Prostate gland (tissue), 2 donors: ENCODE measurements around the gene VPS13A. TPM values are rescaled to one million over a fixed set of nuclear protein-coding genes. Genes with fewer than 3 reads are reported as not detected.
A peak's percentile ranks its signal among the peaks of the same experiment; 100 is the strongest.

Source experiments
- DNase-seq: peaks from one replicate; pipeline ENCODE4 v3.0.0-alpha.2; 2019; ENCODE audit warnings: low spot score
- H3K27ac ChIP-seq, 2 donors: fragments of 200-600 bp; sonication (generic); 2 replicates each; pipeline ENCODE4 v1.5.1; 2017 to 2019
- H3K27me3 ChIP-seq: fragments of 200-600 bp; sonication (generic); replicated peaks from 2 replicates; pipeline ENCODE4 v1.5.1; 2019; ENCODE audit not compliant: insufficient read depth
- H3K36me3 ChIP-seq, 2 donors: fragments of 200-600 bp; sonication (generic); 1 replicate in 1 of 2; 2 replicates in 1 of 2; pipeline versions ENCODE4 v1.5.1 to v1.8.1; 2017 to 2019
- H3K4me1 ChIP-seq: fragments of 200-600 bp; sonication (generic); replicated peaks from 2 replicates; pipeline ENCODE4 v1.5.1; 2019
- H3K4me3 ChIP-seq, 2 donors: fragments of 200-600 bp; sonication (generic); 2 replicates each; pipeline ENCODE4 v1.5.1; 2017 to 2019
- H3K9me3 ChIP-seq: fragments of 200-600 bp; sonication (generic); 2 replicates; pipeline ENCODE4 v1.5.1; 2017
- POLR2A ChIP-seq: fragments of 450-650 bp; IDR thresholded peaks from one replicate; pipeline ENCODE4 v1.6.1; 2016; ENCODE audit warnings: antibody characterized with exemption, mild to moderate bottlenecking
- POLR2AphosphoS5 ChIP-seq: sonication (generic); formaldehyde crosslinking; IDR thresholded peaks from one replicate; pipeline ENCODE4 v1.6.1; 2017; ENCODE audit warnings: antibody characterized with exemption
- WGBS: methylation state at CpG from one replicate; pipeline ENCODE4 v1.1.5; 2018; 5-methylcytosine and 5-hydroxymethylcytosine counted together
- intact Hi-C: fragments of 100-400 bp; cut with DNase I; formaldehyde crosslinking; loops from one replicate; pipeline ENCODE4 v1.14.2; 2022
- total RNA-seq, 2 donors: library from RNA; depleted of rRNA; stranded (reverse); fragments of >200 nt; gene quantifications; one replicate each; pipeline ENCODE4 v1.1.0, GENCODE V29; 2016
- TF ChIP-seq, protein P1 (sequence below), 4 experiments: fragments of 200-600 bp in 2 of 4; fragments of 450-650 bp in 2 of 4; sonication (generic) in 2 of 4; IDR thresholded peaks; 1 replicate in 3 of 4; 2 replicates in 1 of 4; pipeline ENCODE4 v1.5.1; 2016 to 2019; ENCODE audit warnings: antibody characterized with exemption in 4 of 4, mild to moderate bottlenecking in 2 of 4, moderate library complexity in 2 of 4

VPS13A gene
- total RNA-seq, 2 donors from 2014 or later: 22.7 to 25.2 TPM

DNA sequence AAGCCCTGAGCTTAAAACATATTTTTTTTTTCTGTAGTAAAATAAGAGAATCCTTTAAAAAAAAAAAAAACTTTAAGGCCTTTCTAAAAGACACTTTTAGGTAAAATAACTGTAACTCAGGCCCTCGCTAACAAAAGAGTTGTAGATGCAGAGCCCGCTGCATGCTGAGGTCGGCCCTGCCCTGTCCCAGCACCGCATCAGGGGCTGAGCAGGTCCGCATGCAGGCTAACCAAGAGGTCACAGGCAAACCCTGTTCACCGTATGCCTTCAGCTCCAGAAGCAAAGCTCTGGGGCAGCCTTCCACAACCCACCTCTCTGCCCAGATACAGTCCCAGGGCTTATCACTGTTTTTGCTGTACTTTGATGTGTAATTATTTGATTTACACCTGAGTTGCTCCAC, 254.7 kb downstream of the VPS13A start:
- WGBS: 92% methylated on average over 6 of the region's 6 CpGs

DNA sequence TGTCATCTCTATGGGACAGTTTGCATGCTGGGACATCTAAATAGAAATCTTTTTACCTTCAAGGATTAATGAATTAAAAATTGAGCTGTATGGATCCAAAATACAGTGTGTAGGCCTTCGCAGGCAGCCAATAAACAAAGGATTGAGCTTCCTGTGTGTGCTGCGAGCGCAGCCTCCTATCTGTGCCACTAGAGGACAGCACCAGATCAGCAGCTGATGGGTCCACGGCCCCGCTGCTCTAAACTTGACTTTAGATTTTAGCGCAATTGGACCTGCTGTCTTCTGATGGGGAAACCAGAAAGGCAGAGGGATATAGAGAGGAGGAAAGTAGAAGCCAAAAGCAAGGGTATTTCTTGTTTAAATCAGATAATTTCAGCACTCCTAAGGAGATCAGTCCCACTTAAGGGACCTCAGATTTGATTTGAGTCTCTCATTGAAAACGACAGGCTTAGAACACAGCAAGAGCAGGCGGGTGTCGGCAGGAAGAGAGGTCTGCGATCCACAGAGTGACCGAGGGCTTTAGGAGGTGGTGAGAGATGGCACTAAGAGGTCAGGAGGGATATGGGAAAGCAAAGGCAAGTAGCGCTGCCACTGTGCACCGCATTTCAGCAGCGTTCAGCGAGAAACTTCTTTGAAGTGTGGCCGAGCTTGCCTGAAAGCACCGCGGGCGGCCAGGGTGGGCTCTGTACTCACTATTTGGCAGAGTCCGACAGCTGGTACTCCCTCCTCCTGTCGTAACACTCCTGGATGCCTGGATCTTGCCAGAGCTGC, 256.5 kb downstream of the VPS13A start:
- H3K36me3 ChIP-seq: no peaks in the 10 kb centered on the region
- intact Hi-C loops: loop anchor here (2.0 to 10.0 kb wide), 4 partner anchors 319 to 688 kb away; no protein-coding TSS in a partner anchor
- H3K4me3 ChIP-seq: no peak overlapping the region
- no peaks in the 10 kb centered on the region for H3K4me1 ChIP-seq
- no peak overlapping the region for H3K27ac ChIP-seq
- H3K9me3 ChIP-seq: no peaks in the 10 kb centered on the region
- TF ChIP-seq POLR2A (no peak), POLR2AphosphoS5 (no peak)
- TF ChIP-seq, protein P1, sequence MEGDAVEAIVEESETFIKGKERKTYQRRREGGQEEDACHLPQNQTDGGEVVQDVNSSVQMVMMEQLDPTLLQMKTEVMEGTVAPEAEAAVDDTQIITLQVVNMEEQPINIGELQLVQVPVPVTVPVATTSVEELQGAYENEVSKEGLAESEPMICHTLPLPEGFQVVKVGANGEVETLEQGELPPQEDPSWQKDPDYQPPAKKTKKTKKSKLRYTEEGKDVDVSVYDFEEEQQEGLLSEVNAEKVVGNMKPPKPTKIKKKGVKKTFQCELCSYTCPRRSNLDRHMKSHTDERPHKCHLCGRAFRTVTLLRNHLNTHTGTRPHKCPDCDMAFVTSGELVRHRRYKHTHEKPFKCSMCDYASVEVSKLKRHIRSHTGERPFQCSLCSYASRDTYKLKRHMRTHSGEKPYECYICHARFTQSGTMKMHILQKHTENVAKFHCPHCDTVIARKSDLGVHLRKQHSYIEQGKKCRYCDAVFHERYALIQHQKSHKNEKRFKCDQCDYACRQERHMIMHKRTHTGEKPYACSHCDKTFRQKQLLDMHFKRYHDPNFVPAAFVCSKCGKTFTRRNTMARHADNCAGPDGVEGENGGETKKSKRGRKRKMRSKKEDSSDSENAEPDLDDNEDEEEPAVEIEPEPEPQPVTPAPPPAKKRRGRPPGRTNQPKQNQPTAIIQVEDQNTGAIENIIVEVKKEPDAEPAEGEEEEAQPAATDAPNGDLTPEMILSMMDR (IDR thresholded peaks at IDR 0.05): peak; percentile 68 to 93 (median 80)
- WGBS: 70% methylated on average over 21 of the region's 21 CpGs
- H3K27me3 ChIP-seq: no peaks in the 10 kb centered on the region
- peak; percentile 58 for DNase-seq

More for the DNA sequence above, 254.7 kb downstream of the VPS13A start:
- Histone ChIP-seq H3K9me3 (no peaks in the 10 kb centered on the region), H3K4me1 (no peaks in the 10 kb centered on the region), H3K27ac (no peak overlapping the region), H3K4me3 (no peak overlapping the region), H3K36me3 (no peaks in the 10 kb centered on the region), H3K27me3 (no peaks in the 10 kb centered on the region)
- intact Hi-C loops: loop anchor here (2.0 to 10.0 kb wide), 4 partner anchors 321 to 690 kb away; no protein-coding TSS in a partner anchor
- DNase-seq: no peak
- TF ChIP-seq POLR2A (no peak), POLR2AphosphoS5 (no peak)
- TF ChIP-seq, protein P1 (IDR thresholded peaks at IDR 0.05): no peak

DNA sequence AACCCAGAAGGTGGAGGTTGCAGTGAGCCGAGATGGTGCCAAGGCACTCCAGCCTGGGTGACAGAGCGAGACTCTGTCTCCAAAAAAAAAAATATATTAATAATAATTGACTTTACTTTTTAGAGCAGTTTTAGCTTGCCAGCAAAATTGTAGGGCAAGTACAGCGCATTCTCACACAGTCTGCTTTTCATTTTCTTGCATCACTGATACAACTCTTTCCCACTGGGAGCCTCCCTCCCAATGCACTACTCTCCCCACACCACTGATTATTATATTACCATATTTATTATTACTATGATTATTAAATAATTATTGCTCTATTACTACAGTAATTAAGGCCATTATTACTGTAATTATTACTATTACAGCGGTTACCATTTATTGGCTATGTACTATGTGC, 257.9 kb downstream of the VPS13A start:
- Histone ChIP-seq H3K36me3 (no peaks in the 10 kb centered on the region), H3K27ac (no peak overlapping the region), H3K4me3 (no peak overlapping the region), H3K4me1 (no peaks in the 10 kb centered on the region), H3K9me3 (no peaks in the 10 kb centered on the region), H3K27me3 (no peaks in the 10 kb centered on the region)
- no peak for DNase-seq
- TF ChIP-seq, protein P1 (IDR thresholded peaks at IDR 0.05): no peak
- TF ChIP-seq POLR2AphosphoS5 (no peak), POLR2A (no peak)
- 90% methylated on average over 4 of the region's 4 CpGs for WGBS
- intact Hi-C loops: loop anchor here (5.0 to 10.0 kb wide), 2 partner anchors 212 to 390 kb away; partner anchors contain the start of gene GNA14

DNA sequence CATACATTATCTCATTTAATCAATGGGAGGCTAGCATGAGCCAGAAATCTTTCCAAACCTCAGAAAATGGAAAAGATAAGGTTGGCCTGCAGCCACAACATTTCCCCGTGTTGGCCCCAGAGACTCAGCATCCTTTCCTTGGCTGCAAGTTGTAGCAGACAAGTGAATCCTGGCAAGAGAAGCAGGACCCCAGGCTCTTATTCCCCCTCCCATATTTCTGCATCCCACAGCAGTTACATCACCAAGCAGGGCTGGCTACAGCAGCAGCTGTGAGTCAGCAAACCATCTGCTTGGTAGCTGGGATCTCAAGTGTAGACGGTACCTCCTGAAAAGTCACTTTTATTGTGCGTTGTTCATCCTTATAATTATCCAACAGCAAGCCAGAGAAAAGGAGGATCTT, 258.4 kb downstream of the VPS13A start:
- H3K9me3 ChIP-seq: no peaks in the 10 kb centered on the region
- no peak overlapping the region for H3K27ac ChIP-seq
- no peak for DNase-seq
- intact Hi-C loops: loop anchor here (5.0 to 10.0 kb wide), 2 partner anchors 212 to 389 kb away; partner anchors contain the start of gene GNA14
- TF ChIP-seq, protein P1 (IDR thresholded peaks at IDR 0.05): no peak
- TF ChIP-seq POLR2A: no peak
- TF ChIP-seq POLR2AphosphoS5: no peak
- 62% methylated on average over 3 of the region's 3 CpGs for WGBS
- H3K4me3 ChIP-seq: no peak overlapping the region
- H3K27me3 ChIP-seq: no peaks in the 10 kb centered on the region
- no peaks in the 10 kb centered on the region for H3K4me1 ChIP-seq
- H3K36me3 ChIP-seq: no peaks in the 10 kb centered on the region
